Sigmoid colon (tissue), 7 donors: Measurements from ENCODE around the gene EVI2B. TPM values are rescaled to one million over a fixed set of nuclear protein-coding genes. Genes with fewer than 3 reads are reported as not detected.

Experiments
- DNase-seq: peaks from one replicate; pipeline ENCODE4 v3.0.0-alpha.2; 2019
- H3K27ac ChIP-seq, 4 donors: fragments of 200-600 bp; sonication (generic); one replicate each; pipeline ENCODE4 v1.5.1; 2016 to 2019; ENCODE audit warnings: mild to moderate bottlenecking in 1 of 4
- H3K27me3 ChIP-seq, 3 donors: fragments of 200-600 bp; sonication (generic); one replicate each; pipeline ENCODE4 v1.5.1; 2019; ENCODE audit warnings: mild to moderate bottlenecking in 1 of 3
- H3K36me3 ChIP-seq, 4 donors: fragments of 200-600 bp; sonication (generic); one replicate each; pipeline ENCODE4 v1.5.1; 2016 to 2019
- H3K4me1 ChIP-seq, 4 donors: fragments of 200-600 bp; sonication (generic); one replicate each; pipeline ENCODE4 v1.5.1; 2017 to 2019
- H3K4me3 ChIP-seq, 4 donors: fragments of 200-600 bp; sonication (generic); one replicate each; pipeline ENCODE4 v1.5.1; 2017 to 2019; ENCODE audit warnings: mild to moderate bottlenecking in 2 of 4, moderate library complexity in 1 of 4
- H3K9me3 ChIP-seq, 4 donors: fragments of 200-600 bp in 3 of 4; sonication (generic) in 3 of 4; one replicate each; pipeline versions ENCODE4 v1.5.1 to v1.6.1; 2013 to 2019
- EP300 ChIP-seq, 4 donors: sonication (generic); formaldehyde crosslinking; IDR thresholded peaks; one replicate each; pipeline ENCODE4 v1.6.1; 2017; ENCODE audit warnings: antibody characterized with exemption in 4 of 4
- POLR2A ChIP-seq, 2 donors: fragments of 450-650 bp; IDR thresholded peaks; one replicate each; pipeline ENCODE4 v1.6.1; 2016; ENCODE audit warnings: antibody characterized with exemption in 2 of 2, mild to moderate bottlenecking in 2 of 2, moderate library complexity in 2 of 2
- POLR2AphosphoS5 ChIP-seq, 4 donors: sonication (generic); formaldehyde crosslinking; IDR thresholded peaks; one replicate each; pipeline ENCODE4 v1.6.1; 2017; ENCODE audit warnings: antibody characterized with exemption in 4 of 4
- WGBS, 2 donors: extraction: QIAGEN DNeasy Blood & Tissue Kit; methylation state at CpG; one replicate each; pipeline ENCODE4 v1.1.7; 2013; 5-methylcytosine and 5-hydroxymethylcytosine counted together
- intact Hi-C: fragments of 100-400 bp; cut with DNase I; formaldehyde crosslinking; loops from one replicate; pipeline ENCODE4 v1.15.1; 2023
- polyA plus RNA-seq, 3 donors: library from polyadenylated mRNA; stranded (reverse); fragments of 200-250 nt; gene quantifications; one replicate each; pipeline ENCODE4 v1.2.3, GENCODE V29; 2013
- total RNA-seq, 4 donors: library from RNA; depleted of rRNA; stranded (reverse); fragments of >200 nt; gene quantifications; one replicate each; pipeline ENCODE4 v1.1.0, GENCODE V29; 2016
- TF ChIP-seq, protein P1 (sequence below), 4 experiments: fragments of 450-650 bp in 3 of 4; fragments of 200-600 bp in 1 of 4; IDR thresholded peaks; one replicate each; pipeline ENCODE4 v1.5.1; 2016 to 2019; ENCODE audit warnings: antibody characterized with exemption in 4 of 4, mild to moderate bottlenecking in 3 of 4, moderate library complexity in 2 of 4
- donor health status: healthy with polysubstance abuse.
- donor health status: Bipolar disorder and iron deficiency.
- donor health status: healthy.

EVI2B gene
- total and polyA plus RNA-seq, 7 donors, result 6.9 to 30.8 (median 15.5) TPM

DNA sequence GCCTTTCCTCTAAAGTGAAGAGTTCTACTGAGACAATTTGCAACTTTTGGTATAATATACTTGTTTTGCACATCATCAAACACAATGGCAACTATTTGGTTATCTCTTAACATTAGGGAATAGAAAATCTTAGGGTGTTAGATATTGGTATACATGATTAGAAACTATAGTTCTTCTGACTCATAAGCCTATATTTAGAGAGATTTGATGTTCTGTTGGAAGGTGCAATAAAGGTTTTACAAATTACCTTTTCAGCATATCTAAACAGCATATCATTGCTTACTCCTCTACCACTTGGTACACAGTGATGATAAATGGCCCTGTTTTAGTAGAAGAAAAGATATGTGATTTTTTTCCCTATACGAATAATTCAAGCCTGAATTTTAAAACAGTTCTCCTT lies 6.2 kb downstream of the EVI2B start:
- no peak overlapping the region for H3K4me3 ChIP-seq
- 56 to 67% methylated on average over 1 of the region's 1 CpG for WGBS, 2 donors

DNA sequence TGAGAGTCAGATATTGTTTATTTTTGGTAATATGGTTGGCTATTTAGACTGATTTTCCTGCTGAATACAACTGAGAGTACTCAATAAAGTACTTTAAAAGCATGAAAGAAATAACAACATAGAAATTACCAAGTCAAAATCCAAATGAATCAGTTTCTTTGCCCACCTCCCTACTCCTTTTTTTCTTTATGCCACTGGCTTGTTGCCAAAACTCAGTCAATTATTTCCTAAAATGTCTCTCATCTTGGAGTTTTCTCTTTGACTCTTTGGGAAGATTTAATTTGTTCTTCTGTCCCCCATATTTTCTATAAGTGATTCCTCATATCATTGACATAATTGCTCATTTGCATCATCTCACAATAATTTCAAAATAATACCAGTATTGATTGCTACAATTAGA lies 14.2 kb downstream of the EVI2B start:
- Histone ChIP-seq H3K27me3 (no peaks in the 10 kb centered on the region), H3K36me3 (no peaks in the 10 kb centered on the region), H3K4me3 (no peak overlapping the region), H3K27ac (no peak overlapping the region), H3K4me1 (no peaks in the 10 kb centered on the region), H3K9me3 (no peaks in the 10 kb centered on the region)
- intact Hi-C loops, result no loop called here
- DNase-seq, result no peak
- TF ChIP-seq, protein P1, sequence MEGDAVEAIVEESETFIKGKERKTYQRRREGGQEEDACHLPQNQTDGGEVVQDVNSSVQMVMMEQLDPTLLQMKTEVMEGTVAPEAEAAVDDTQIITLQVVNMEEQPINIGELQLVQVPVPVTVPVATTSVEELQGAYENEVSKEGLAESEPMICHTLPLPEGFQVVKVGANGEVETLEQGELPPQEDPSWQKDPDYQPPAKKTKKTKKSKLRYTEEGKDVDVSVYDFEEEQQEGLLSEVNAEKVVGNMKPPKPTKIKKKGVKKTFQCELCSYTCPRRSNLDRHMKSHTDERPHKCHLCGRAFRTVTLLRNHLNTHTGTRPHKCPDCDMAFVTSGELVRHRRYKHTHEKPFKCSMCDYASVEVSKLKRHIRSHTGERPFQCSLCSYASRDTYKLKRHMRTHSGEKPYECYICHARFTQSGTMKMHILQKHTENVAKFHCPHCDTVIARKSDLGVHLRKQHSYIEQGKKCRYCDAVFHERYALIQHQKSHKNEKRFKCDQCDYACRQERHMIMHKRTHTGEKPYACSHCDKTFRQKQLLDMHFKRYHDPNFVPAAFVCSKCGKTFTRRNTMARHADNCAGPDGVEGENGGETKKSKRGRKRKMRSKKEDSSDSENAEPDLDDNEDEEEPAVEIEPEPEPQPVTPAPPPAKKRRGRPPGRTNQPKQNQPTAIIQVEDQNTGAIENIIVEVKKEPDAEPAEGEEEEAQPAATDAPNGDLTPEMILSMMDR (IDR thresholded peaks at IDR 0.05), result no peak
- TF ChIP-seq POLR2A (IDR thresholded peaks at IDR 0.05) (no peak), EP300 (IDR thresholded peaks at IDR 0.05) (no peak), POLR2AphosphoS5 (IDR thresholded peaks at IDR 0.05) (no peak)

More for the DNA sequence above, 6.2 kb downstream of the EVI2B start:
- no peak for DNase-seq
- TF ChIP-seq POLR2AphosphoS5 (IDR thresholded peaks at IDR 0.05) (no peak), POLR2A (IDR thresholded peaks at IDR 0.05) (no peak), EP300 (IDR thresholded peaks at IDR 0.05) (no peak)
- TF ChIP-seq, protein P1 (IDR thresholded peaks at IDR 0.05), result no peak
- Histone ChIP-seq H3K4me1 (no peaks in the 10 kb centered on the region), H3K36me3 (no peaks in the 10 kb centered on the region), H3K9me3 (no peaks in the 10 kb centered on the region), H3K27ac (no peak overlapping the region), H3K27me3 (no peaks in the 10 kb centered on the region)
- intact Hi-C loops, result no loop called here

DNA sequence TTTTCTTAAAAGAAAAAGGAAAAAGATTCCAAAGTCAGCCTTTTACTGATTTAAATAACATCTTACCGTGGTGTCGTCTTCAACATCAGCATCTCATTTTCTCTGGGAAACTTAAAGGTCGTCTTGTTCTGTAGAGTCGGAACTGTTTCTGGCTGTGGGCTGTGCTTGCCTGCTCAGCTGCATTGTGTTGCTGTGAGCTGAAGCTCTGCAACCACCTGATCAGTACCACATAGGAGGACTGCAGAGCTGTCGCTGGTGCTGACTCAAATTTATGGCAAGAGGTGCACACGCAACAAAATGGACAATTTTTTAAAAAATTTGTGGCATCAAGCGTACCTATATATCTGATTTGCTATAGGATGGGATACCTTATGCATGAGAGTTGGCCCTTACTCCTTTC lies 16.8 kb downstream of the EVI2B start, which contains the start of gene OMG:
OMG (minus strand) TSS at position 150 of the 400 bp plus-strand sequence. CDS start 908 bp downstream, outside the sequence.
- 94 to 95% methylated on average over 7 of the region's 7 CpGs for WGBS, 2 donors
- no peaks in the 10 kb centered on the region for H3K27me3 ChIP-seq
- intact Hi-C loops, result no loop called here
- no peaks in the 10 kb centered on the region for H3K4me1 ChIP-seq
- H3K9me3 ChIP-seq, result no peaks in the 10 kb centered on the region
- TF ChIP-seq, protein P1 (IDR thresholded peaks at IDR 0.05), result no peak
- TF ChIP-seq POLR2AphosphoS5 (IDR thresholded peaks at IDR 0.05) (no peak), EP300 (IDR thresholded peaks at IDR 0.05) (no peak), POLR2A (IDR thresholded peaks at IDR 0.05) (no peak)
- no peak within 1 kb of the TSS for H3K27ac ChIP-seq
- no peak for DNase-seq
- H3K4me3 ChIP-seq, result no peak within 1 kb of the TSS
- H3K36me3 ChIP-seq, result peaks cover 0 to 2% (median 0%) of the 10 kb centered on the region in 4 donors

DNA sequence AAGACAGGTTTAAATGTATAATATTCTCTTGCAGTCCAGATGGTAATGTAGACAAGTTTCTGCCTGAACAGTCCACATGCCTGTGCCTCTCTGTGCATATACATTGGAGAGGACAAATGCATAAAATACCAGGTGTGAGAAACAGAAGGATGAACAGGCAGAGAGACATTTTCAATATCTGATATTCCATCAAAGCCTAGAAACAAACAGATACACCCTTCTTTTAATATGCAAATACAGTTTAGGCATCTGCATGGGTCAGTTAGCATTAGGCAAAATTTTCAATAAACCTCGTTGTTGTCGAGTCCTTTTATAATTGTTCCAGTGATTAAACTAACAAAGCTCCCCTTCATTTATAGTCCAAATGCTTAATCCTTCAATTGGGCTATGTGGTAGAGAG lies 17.7 kb downstream of the EVI2B start:
- TF ChIP-seq POLR2A (IDR thresholded peaks at IDR 0.05) (no peak), POLR2AphosphoS5 (IDR thresholded peaks at IDR 0.05) (no peak), EP300 (IDR thresholded peaks at IDR 0.05) (no peak)
- TF ChIP-seq, protein P1 (IDR thresholded peaks at IDR 0.05), result no peak
- Histone ChIP-seq H3K27me3 (no peaks in the 10 kb centered on the region), H3K4me1 (no peaks in the 10 kb centered on the region), H3K27ac (no peak overlapping the region), H3K9me3 (no peaks in the 10 kb centered on the region), H3K36me3 (peaks cover 0 to 6% (median 0%) of the 10 kb centered on the region in 4 donors), H3K4me3 (no peak overlapping the region)
- no peak for DNase-seq
- intact Hi-C loops, result no loop called here
- WGBS, 2 donors, result 88 to 93% methylated on average over 2 of the region's 2 CpGs

DNA sequence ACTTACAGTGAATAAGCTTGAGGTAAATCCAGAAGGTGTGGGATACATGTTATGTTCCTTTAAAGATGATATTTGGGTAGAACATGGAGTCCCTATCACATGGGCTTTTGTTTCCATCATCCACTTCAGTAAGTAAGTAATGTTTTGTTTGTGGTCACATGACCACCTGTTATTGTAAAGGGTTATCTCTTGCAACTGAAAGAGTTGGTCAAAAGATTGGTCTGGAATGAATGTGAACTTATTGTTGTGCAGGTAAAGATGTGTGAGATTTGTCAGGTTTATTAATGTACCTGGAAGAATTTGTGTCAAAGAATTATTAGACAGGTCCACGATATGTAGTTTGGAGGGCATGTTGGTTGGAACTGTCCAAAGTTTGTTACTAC lies 18.4 kb downstream of the EVI2B start:
- no peaks in the 10 kb centered on the region for H3K9me3 ChIP-seq
- H3K27ac ChIP-seq, result no peak overlapping the region
- WGBS, 2 donors, result 96 to 99% methylated on average over 1 of the region's 1 CpG
- no peak for DNase-seq
- H3K36me3 ChIP-seq, result peaks cover 0 to 6% (median 0%) of the 10 kb centered on the region in 4 donors
- TF ChIP-seq POLR2AphosphoS5 (IDR thresholded peaks at IDR 0.05) (no peak), POLR2A (IDR thresholded peaks at IDR 0.05) (no peak), EP300 (IDR thresholded peaks at IDR 0.05) (no peak)
- TF ChIP-seq, protein P1 (IDR thresholded peaks at IDR 0.05), result no peak
- no peaks in the 10 kb centered on the region for H3K27me3 ChIP-seq
- intact Hi-C loops, result no loop called here
- H3K4me1 ChIP-seq, result no peaks in the 10 kb centered on the region
- H3K4me3 ChIP-seq, result no peak overlapping the region
